ENCODE measurements around the gene RNASE12.

GRCh38 chr14:20612403-20612802 is 21.2 kb upstream of the RNASE12 start:
- TF ChIP-seq CTCF (IDR thresholded peaks at IDR 0.05; ENCODE audit: low read depth, low read length) (no peak), POLR2A (IDR thresholded peaks at IDR 0.05; ENCODE audit: extremely low read depth, insufficient read length) (no peak), MYC (IDR thresholded peaks at IDR 0.05; ENCODE audit: low read depth, low read length) (no peak)
- TF ChIP-seq, protein P1, sequence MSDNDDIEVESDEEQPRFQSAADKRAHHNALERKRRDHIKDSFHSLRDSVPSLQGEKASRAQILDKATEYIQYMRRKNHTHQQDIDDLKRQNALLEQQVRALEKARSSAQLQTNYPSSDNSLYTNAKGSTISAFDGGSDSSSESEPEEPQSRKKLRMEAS (IDR thresholded peaks at IDR 0.05; ENCODE audit: low read depth, low read length), result no peak

Data from NB4 (cell line).